Stimulated activated CD4-positive, alpha-beta T cell treated with anti-CD3 and anti-CD28 coated beads, Interleukin-4, amount 100 ng/mL, for 48 hours (primary cell): Measurements from ENCODE around the gene PWP2.
A peak's percentile ranks its signal among the peaks of the same experiment; 100 is the strongest.
"Not testable (repeated sequence)": the region's sequence is repeated elsewhere in the genome, so short reads cannot be mapped to it uniquely, and the experiment has no call there.

Experiments
- DNase-seq, 2 donors: peaks; one replicate each; pipeline ENCODE4 v3.0.0-alpha.2; 2020; ENCODE audit warnings: low read depth in 2 of 2

PWP2 gene

GRCh38 chr21:44138039-44138438 lies 30.8 kb downstream of the PWP2 start:
- DNase-seq, result not testable (repeated sequence)

GRCh38 chr21:44139787-44140551 lies 32.8 kb downstream of the PWP2 start:
- not testable (repeated sequence) for DNase-seq

- not testable (repeated sequence) for DNase-seq
These were observed 33.3 kb downstream of the PWP2 start for GRCh38 chr21:44140552-44140932.

- not testable (repeated sequence) for DNase-seq
These were observed 35.3 kb downstream of the PWP2 start for GRCh38 chr21:44142470-44142869.

- DNase-seq, result not testable (repeated sequence)
These were observed 36.2 kb downstream of the PWP2 start for GRCh38 chr21:44143380-44143779.

GRCh38 chr21:44143996-44144395 lies 36.8 kb downstream of the PWP2 start:
- DNase-seq, result not testable (repeated sequence)

DNA sequence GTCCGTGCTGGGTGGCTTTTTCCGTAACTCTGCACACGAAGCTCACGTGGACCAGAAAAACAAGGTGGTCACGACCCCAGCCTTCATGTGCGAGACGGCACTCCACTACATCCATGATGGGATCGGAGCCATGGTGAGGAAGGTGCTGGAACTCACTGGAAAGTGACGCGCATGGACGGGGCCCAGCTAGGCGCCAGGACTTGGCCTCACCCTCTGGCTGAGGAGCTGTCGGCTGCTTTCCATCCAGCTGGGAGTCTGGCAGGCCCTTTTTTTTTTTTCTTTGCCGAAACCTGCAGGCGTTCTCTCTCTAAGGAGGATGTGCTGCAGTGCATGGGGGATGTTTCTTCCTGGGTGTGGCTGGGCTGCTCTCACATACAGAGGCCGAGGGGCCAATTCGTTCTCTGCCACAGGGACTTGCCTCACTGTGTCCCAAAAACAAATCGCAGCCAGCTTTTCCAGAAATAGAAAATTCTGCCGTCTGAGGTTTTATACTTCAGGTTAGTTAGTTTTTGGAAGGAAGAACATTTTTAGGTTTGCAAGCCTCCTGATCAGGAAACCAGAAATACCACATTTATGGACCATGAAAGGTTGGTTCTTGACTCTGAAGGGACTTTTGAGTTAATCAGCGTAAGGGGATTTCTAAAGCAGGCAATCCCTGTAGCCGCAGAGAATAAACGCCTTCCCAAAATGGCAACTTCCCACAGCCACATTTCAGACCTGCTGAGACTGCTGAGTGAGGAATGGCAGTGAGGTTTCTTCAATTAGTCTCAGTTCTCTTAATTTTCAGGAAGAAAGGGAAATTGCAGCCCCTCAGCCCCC lies 37.8 kb downstream of the PWP2 start:
- not testable (repeated sequence) for DNase-seq

DNA sequence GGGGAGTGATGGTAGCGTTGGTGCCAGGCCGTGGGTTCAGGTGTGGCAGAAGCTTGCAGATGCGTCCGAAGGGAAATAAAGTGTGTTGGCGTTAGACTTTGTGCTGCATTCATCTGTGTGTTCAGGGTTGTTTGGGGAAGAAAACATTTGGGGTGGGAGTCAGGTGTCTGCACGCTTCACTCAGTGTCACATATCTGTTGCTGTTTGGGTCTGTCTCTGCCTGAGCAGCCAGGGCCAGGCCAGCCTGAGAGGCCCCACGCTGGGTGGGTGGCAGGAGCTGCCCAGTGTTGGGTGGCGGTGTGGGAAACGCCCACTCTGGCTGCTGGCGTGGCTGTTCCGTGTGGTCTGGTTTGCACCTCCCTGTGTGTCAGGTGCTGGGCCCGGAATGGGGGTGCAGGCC lies 38.4 kb downstream of the PWP2 start:
- not testable (repeated sequence) for DNase-seq

GRCh38 chr21:44147108-44147507 lies 39.9 kb downstream of the PWP2 start:
- DNase-seq, result not testable (repeated sequence)

DNA sequence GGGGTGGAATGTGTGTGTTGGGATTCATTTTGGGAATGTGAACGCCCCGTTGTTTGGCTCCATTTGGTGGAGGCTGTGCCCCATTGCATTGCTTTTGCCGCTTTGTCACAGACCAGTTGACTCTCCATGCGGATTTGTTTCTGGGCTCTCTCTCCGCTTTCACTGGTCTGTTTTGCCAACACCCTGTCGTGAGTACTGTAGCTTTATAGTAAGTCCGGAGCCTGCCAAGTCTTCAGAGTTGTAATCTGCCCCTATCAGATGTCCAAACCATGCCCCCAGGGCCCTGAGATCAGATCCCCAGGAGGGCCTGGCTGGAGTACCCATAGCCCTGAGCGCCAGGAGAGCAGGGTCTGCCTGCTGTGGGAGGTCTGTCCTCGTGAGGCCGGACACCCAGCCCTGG lies 43.1 kb downstream of the PWP2 start:
- not testable (repeated sequence) for DNase-seq

- not testable (repeated sequence) for DNase-seq
These were observed 46.2 kb downstream of the PWP2 start for GRCh38 chr21:44153214-44153888.

- peak; percentile 28 to 54 for DNase-seq
These were observed 46.7 kb downstream of the PWP2 start for GRCh38 chr21:44153889-44154228.

DNA sequence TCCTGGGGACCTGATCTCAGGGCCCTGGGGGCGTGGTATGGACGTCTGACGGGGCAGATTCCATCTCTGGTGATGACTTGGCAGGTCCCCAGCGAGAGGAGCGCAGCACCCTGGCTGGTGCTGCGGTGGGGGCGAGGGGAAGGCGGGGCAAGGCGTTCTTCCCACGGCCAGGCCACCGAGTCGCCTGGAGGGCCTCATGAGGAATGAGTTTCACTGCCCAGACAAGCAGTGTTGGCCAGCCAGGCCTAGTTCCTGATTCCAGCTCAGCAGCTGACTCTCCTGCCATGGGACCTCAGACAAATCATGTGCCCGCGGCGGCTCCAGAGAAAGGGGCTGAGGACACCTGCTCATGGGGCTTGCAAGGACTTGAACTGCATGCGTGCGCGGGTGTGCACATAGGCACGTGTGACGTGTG lies 47.6 kb downstream of the PWP2 start:
- not testable (repeated sequence) for DNase-seq

GRCh38 chr21:44155231-44155993 lies 48.2 kb downstream of the PWP2 start:
- not testable (repeated sequence) for DNase-seq

- DNase-seq, result not testable (repeated sequence)
These were observed 48.8 kb downstream of the PWP2 start for GRCh38 chr21:44155994-44156380.

GRCh38 chr21:44157439-44158081 lies 50.4 kb downstream of the PWP2 start:
- not testable (repeated sequence) for DNase-seq

DNA sequence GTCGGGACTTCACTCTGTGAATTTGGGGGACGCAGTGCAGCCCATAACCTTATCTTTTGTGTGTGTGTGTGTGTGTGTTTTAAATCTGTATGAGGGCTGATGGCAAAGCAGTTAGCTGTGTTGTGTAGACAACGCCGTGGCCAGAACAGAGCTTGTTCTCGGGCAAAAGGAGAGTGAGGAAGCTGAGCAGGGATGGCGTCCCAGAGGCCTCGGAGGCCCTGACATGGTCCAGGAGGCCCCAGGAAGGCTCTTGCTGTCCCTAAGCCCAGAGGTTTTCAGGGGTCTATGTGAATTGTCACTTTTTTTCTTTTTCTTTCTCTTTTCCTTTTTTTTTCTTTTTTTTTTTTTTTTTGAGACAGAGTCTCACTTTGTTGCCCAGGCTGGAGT lies 50.9 kb downstream of the PWP2 start:
- not testable (repeated sequence) for DNase-seq

DNA sequence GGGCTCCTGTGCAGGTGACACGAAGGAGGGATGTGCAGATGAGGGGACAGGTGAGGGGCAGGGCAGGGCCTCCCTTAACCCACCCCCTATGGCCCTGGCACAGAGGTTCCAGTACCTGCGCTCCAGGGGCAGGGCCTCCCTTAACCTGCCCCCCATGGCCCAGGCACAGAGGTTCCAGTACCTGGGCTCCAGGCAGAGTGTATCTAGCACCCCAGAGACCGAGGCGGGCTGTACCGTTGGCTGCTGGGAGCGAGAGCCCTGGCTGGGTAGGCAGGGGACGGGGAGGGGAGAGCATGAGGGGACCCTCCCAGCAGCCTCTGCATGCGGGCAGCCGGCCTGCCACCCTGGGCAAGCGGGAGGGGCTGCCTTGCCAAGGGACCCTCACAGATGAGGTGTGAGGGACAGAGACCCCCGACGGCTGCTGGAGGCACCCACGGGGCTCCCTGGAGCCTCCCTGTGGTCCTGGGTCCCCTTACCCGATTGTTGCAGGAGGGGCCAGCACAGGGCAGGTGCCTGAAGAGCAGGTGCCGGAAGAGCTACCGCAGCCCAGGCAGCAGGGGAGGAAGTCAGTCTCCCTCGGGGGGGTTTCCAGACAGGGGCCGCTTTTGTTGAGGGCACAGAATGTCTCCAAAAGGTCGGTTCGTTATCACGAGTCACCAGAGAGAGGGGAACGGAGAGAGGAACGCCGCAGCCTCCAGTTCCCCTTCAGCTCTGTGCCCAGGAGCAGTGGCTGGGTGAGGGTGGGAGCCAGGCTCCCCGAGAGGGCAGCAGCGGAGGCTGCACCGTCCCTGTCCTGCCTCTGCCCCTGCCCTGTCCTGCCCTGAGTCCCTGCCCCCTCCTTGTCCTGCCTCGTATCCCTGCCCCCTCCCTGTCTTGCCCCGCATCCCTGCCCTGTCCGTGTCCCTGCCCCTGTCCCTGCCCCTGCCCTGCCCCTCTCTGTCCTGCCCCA lies 52.4 kb downstream of the PWP2 start:
- not testable (repeated sequence) for DNase-seq

DNA sequence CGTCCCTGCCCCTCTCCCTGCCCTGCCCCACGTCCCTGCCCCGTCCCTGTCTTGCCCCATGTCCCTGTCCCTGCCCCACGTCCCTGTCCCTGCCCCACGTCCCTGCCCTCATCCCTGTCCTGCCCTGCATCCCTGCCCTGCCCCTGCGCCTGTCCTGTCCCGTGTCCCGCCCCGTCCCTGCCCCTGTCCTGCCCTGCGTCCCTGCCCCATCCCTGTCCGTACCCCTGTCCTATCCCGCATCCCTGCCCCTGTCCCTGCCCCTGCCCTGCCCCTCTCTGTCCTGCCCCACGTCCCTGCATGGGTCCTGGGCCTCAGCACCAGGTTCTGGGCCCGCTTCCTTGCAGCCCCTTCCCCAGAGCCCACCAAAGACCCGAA lies 53.1 kb downstream of the PWP2 start:
- DNase-seq, result not testable (repeated sequence)

DNA sequence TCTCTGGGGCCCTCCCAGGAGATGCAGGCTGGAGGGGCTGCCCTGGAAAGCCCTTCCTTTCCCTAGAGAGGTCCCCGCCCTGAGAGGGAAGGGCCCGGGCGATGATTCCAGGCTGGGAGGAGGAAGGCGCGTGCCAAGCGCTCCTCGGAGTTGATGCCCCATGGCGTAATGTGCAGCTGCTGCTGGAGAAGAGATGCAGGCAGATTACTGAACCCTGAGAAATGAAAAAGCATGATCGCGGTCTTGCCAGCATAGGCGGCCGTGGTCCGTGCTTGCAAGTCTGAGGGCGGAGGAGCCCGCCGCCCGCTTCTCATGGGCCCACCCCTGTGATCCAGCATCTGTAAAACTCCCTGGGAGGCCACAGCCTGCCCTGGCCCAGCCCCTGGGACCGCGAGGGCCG lies 53.6 kb downstream of the PWP2 start:
- not testable (repeated sequence) for DNase-seq
